Activated CD4-positive, alpha-beta T cell treated with anti-CD3 and anti-CD28 coated beads, Interleukin-2, amount 10 ng/mL, durations not matched to agents 7 days and 5 days (primary cell): ENCODE data around the gene SMIM22. TPM values are rescaled to one million over a fixed set of nuclear protein-coding genes. Genes with fewer than 3 reads are reported as not detected.

Source experiments
- total RNA-seq, 2 experiments: library from RNA; stranded (reverse); gene quantifications; one replicate each; pipeline ENCODE4 v1.2.3, GENCODE V29; 2021

SMIM22 gene
- total RNA-seq, 2 experiments from 2014 or later = not detected

Other genes with a start within 250 kb of the SMIM22 start
- gene C16orf96, start 239.0 kb upstream of the SMIM22 start, total RNA-seq = under 1 TPM; 0.21 to 0.22 TPM
- gene UBALD1, start 180.5 kb upstream of the SMIM22 start, total RNA-seq = 10 to 100 TPM; 21.5 to 22.2 TPM
- 10 to 100 TPM; 74.4 to 79.5 TPM for gene MGRN1, start 170.5 kb upstream of the SMIM22 start, total RNA-seq
- gene NUDT16L1, start 101.8 kb upstream of the SMIM22 start, total RNA-seq = 10 to 100 TPM; 32.3 to 35.5 TPM
- 10 to 100 TPM; 12.4 to 16.7 TPM for gene ANKS3, start 61.1 kb upstream of the SMIM22 start, total RNA-seq
- under 1 TPM; 0.21 to 0.40 TPM for gene DNAAF8, start 60.8 kb upstream of the SMIM22 start, total RNA-seq
- gene ZNF500, start 28.2 kb upstream of the SMIM22 start, total RNA-seq = 10 to 100 TPM; 12.7 to 18.7 TPM
- not detected for gene SEPTIN12, start 7.0 kb upstream of the SMIM22 start, total RNA-seq
- 1 to 10 TPM; 9.0 to 9.6 TPM for gene ROGDI, start 7.3 kb downstream of the SMIM22 start, total RNA-seq
- 100 to 1,000 TPM; 101 to 104 TPM for gene GLYR1, start 51.9 kb downstream of the SMIM22 start, total RNA-seq
- gene UBN1, start 52.1 kb downstream of the SMIM22 start, total RNA-seq = 10 to 100 TPM; 38.2 to 38.3 TPM
- gene PPL, start 141.8 kb downstream of the SMIM22 start, total RNA-seq = not detected
- gene SEC14L5, start 163.0 kb downstream of the SMIM22 start, total RNA-seq = not detected
- 10 to 100 TPM; 16.8 to 18.8 TPM for gene NAGPA, start 238.6 kb downstream of the SMIM22 start, total RNA-seq